Uterus (tissue), 2 donors: ENCODE data around the gene PDE4B.

Source experiments
- POLR2A ChIP-seq, 2 donors: fragments of 450-650 bp; IDR thresholded peaks; one replicate each; pipeline ENCODE4 v1.6.1; 2016; ENCODE audit warnings: antibody characterized with exemption in 2 of 2, mild to moderate bottlenecking in 1 of 2, moderate library complexity in 1 of 2
- TF ChIP-seq, protein P1 (sequence below), 4 experiments: fragments of 200-600 bp in 2 of 4; fragments of 450-650 bp in 2 of 4; sonication (generic) in 2 of 4; IDR thresholded peaks; one replicate each; pipeline ENCODE4 v1.5.1; 2016 to 2019; ENCODE audit warnings: antibody characterized with exemption in 4 of 4, mild to moderate bottlenecking in 2 of 4, moderate library complexity in 1 of 4

DNA sequence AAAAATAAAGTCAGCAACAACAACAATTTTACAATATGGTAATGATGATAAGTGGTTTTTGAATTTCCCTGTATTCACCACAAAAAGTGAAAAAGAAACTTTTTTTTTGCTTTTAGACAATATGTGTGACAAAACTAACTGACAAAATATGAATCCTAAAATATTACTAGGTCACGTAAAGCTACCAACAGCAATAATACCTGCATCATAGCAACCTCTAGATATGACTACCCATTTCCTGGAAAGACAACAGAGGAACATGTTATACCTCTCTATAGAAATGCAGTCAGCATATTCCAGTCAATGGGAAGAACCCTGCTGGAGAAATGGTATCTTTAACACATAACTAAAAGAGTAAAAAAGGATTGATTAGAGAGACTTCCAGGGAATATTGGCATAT, 73.7 kb downstream of the PDE4B start:
- TF ChIP-seq, protein P1, sequence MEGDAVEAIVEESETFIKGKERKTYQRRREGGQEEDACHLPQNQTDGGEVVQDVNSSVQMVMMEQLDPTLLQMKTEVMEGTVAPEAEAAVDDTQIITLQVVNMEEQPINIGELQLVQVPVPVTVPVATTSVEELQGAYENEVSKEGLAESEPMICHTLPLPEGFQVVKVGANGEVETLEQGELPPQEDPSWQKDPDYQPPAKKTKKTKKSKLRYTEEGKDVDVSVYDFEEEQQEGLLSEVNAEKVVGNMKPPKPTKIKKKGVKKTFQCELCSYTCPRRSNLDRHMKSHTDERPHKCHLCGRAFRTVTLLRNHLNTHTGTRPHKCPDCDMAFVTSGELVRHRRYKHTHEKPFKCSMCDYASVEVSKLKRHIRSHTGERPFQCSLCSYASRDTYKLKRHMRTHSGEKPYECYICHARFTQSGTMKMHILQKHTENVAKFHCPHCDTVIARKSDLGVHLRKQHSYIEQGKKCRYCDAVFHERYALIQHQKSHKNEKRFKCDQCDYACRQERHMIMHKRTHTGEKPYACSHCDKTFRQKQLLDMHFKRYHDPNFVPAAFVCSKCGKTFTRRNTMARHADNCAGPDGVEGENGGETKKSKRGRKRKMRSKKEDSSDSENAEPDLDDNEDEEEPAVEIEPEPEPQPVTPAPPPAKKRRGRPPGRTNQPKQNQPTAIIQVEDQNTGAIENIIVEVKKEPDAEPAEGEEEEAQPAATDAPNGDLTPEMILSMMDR (IDR thresholded peaks at IDR 0.05) = no peak
- TF ChIP-seq POLR2A (IDR thresholded peaks at IDR 0.05) = no peak
